ENCODE results near the gene FGR. TPM values are rescaled to one million over a fixed set of nuclear protein-coding genes. Genes with fewer than 3 reads are reported as not detected.

The FGR gene
- total RNA-seq, 1 experiment from 2014 or later, result not detected

DNA sequence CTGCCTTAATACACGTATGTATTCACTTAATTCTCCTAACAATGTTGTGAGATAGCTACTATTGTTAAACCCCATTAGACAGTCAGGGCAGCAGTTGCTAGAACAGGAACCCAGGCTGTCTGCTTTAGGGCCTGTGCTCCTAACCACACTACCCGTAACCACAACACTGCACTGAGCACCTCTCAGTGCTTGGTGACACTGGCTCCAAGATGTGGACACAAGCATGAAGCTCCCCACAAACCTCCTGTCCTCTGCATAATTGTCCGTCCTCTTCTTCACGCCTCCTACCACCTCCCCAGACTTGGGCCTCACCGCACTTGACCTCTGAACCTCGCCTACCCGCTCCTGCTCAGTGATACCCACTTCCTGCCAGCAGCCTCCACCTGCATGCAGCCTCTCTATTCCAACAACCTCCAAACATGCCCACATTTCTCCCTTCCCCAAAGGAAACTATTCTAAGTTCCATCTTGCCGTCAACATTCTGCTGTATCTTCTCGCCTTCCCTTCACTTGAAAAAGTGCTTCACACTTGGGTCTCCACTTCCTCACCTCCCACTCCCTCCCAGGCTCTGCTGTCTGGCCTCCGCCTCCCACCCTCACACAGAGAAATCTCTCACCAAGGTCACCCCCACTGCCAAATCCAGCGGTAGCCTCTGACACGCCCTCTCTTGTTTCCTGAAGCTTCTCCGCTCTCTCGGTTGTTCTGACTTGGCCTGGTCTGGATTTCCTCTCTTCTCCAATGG lies 16.5 kb downstream of the FGR start:
- no peak for TF ChIP-seq EZH2 (IDR thresholded peaks at IDR 0.05; ENCODE audit: low read depth)
- TF ChIP-seq, protein P1, sequence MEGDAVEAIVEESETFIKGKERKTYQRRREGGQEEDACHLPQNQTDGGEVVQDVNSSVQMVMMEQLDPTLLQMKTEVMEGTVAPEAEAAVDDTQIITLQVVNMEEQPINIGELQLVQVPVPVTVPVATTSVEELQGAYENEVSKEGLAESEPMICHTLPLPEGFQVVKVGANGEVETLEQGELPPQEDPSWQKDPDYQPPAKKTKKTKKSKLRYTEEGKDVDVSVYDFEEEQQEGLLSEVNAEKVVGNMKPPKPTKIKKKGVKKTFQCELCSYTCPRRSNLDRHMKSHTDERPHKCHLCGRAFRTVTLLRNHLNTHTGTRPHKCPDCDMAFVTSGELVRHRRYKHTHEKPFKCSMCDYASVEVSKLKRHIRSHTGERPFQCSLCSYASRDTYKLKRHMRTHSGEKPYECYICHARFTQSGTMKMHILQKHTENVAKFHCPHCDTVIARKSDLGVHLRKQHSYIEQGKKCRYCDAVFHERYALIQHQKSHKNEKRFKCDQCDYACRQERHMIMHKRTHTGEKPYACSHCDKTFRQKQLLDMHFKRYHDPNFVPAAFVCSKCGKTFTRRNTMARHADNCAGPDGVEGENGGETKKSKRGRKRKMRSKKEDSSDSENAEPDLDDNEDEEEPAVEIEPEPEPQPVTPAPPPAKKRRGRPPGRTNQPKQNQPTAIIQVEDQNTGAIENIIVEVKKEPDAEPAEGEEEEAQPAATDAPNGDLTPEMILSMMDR (conservative IDR thresholded peaks at IDR 0.05), result no peak
- Histone ChIP-seq H2AFZ (no peak overlapping the region), H3K4me3 (no peak overlapping the region), H3K9me2 (ENCODE audit: insufficient read depth) (no peaks in the 10 kb centered on the region), H3K4me2 (no peak overlapping the region), H3K27ac (no peak overlapping the region), H3K4me1 (replicated peaks; ENCODE audit: insufficient read depth) (no peaks in the 10 kb centered on the region), H3K27me3 (ENCODE audit: insufficient read depth, low read depth) (no peaks in the 10 kb centered on the region), H3K9me3 (ENCODE audit: insufficient read depth, low read depth) (no peaks in the 10 kb centered on the region), H3K79me2 (ENCODE audit: low read depth) (no peaks in the 10 kb centered on the region), H3K36me3 (ENCODE audit: low read depth) (no peaks in the 10 kb centered on the region), H3F3A (ENCODE audit: insufficient read depth, low read depth) (no peaks in the 10 kb centered on the region), H4K20me1 (ENCODE audit: insufficient read depth) (no peaks in the 10 kb centered on the region)
- BruUV-seq (replicated peaks), result no TSS peak
- CTCF ChIA-PET, result interaction anchor here (0.6 kb wide), 2 partner anchors 44 to 575 kb away, joined by 6 to 10 read pairs; no protein-coding TSS in a partner anchor
- POLR2A ChIA-PET (ENCODE audit: unreplicated experiment), result interaction anchor here (0.6 kb wide), 1 partner anchor 11 kb away, joined by 5 read pairs; no protein-coding TSS in a partner anchor
- intact Hi-C loops (cut with micrococcal nuclease; ENCODE audit: unreplicated experiment), result no loop called here
- no peak for DNase-seq

DNA sequence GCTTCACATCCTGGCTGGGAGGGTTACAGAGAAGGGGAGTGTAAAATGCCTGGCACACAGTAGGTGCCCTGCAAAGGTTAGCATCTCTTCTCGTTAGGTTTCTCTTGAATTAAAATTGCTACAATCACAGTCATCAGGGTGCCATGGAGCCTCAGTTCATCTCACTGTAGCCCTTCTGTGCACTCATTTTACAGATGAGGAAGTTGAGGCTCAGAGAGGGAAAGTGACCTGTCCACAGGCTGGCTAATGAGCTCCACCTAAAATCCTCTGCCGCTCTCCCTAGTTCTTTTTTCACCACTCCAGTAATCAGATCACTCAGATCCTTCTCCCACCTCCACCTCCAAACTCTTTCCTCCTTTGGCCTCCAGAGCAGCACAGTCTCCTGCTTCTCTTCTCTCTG lies 17.6 kb downstream of the FGR start:
- H4K20me1 ChIP-seq (ENCODE audit: insufficient read depth), result no peaks in the 10 kb centered on the region
- no peaks in the 10 kb centered on the region for H3K9me3 ChIP-seq (ENCODE audit: insufficient read depth, low read depth)
- no peaks in the 10 kb centered on the region; the same call in 1 of the 2 replicates for H3K27me3 ChIP-seq (ENCODE audit: insufficient read depth, low read depth)
- H2AFZ ChIP-seq, result no peak overlapping the region
- intact Hi-C loops (cut with micrococcal nuclease; ENCODE audit: unreplicated experiment), result no loop called here
- no TSS peak for BruUV-seq (replicated peaks)
- TF ChIP-seq, protein P1 (conservative IDR thresholded peaks at IDR 0.05), result no peak
- TF ChIP-seq EZH2 (IDR thresholded peaks at IDR 0.05; ENCODE audit: low read depth), result no peak
- no peak for DNase-seq
- ChIA-PET CTCF (interaction anchor here (0.6 kb wide), 1 partner anchor 574 kb away, joined by 10 read pairs; no protein-coding TSS in a partner anchor), POLR2A (ENCODE audit: unreplicated experiment) (no interaction called here)
- no peaks in the 10 kb centered on the region for H3F3A ChIP-seq (ENCODE audit: insufficient read depth, low read depth)
- H3K4me2 ChIP-seq, result no peak overlapping the region
- H3K79me2 ChIP-seq (ENCODE audit: low read depth), result no peaks in the 10 kb centered on the region
- H3K27ac ChIP-seq, result no peak overlapping the region
- no peaks in the 10 kb centered on the region for H3K4me1 ChIP-seq (replicated peaks; ENCODE audit: insufficient read depth)
- H3K9me2 ChIP-seq (ENCODE audit: insufficient read depth), result no peaks in the 10 kb centered on the region
- H3K36me3 ChIP-seq (ENCODE audit: low read depth), result no peaks in the 10 kb centered on the region
- no peak overlapping the region for H3K4me3 ChIP-seq

DNA sequence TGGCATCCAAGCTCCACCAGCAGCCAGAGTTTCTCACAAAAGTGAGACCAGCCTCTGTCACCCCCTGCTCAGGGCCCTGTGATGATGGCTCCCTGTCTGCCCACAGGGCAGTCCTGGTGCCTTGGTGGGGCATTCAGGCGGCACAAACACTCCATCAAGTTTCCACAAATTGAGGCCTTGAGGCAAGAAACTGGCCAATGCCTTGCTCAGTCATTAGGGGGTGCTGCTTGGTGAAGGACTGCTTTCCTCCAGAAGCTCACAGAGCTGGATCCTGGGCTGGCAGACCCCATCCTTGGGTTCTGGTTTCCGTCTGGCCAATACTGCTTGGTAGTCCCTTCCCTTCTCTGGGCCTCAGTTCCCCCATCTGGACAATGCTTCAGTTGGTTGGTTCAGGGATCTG lies 18.5 kb downstream of the FGR start:
- TF ChIP-seq EZH2 (IDR thresholded peaks at IDR 0.05; ENCODE audit: low read depth), result no peak
- Histone ChIP-seq H3K27me3 (ENCODE audit: insufficient read depth, low read depth) (no peaks in the 10 kb centered on the region; the same call in 1 of the 2 replicates), H2AFZ (no peak overlapping the region), H3K27ac (no peak overlapping the region), H3K4me3 (no peak overlapping the region), H3F3A (ENCODE audit: insufficient read depth, low read depth) (no peaks in the 10 kb centered on the region), H3K36me3 (ENCODE audit: low read depth) (no peaks in the 10 kb centered on the region), H3K79me2 (ENCODE audit: low read depth) (no peaks in the 10 kb centered on the region), H3K4me2 (no peak overlapping the region), H3K9me2 (ENCODE audit: insufficient read depth) (no peaks in the 10 kb centered on the region), H3K4me1 (replicated peaks; ENCODE audit: insufficient read depth) (no peaks in the 10 kb centered on the region), H4K20me1 (ENCODE audit: insufficient read depth) (no peaks in the 10 kb centered on the region), H3K9me3 (ENCODE audit: insufficient read depth, low read depth) (no peaks in the 10 kb centered on the region)
- DNase-seq, result no peak
- intact Hi-C loops (cut with micrococcal nuclease; ENCODE audit: unreplicated experiment), result no loop called here
- ChIA-PET CTCF (interaction anchor here (0.6 kb wide), 1 partner anchor 123 kb away, joined by 3 read pairs; no protein-coding TSS in a partner anchor), POLR2A (ENCODE audit: unreplicated experiment) (no interaction called here)
- BruUV-seq (replicated peaks), result no TSS peak

Measured in PC-9 (cell line).